ENCODE data around the gene DCUN1D3.
"Not testable (repeated sequence)": the region's sequence is repeated elsewhere in the genome, so short reads cannot be mapped to it uniquely, and the experiment has no call there.

The DCUN1D3 gene

GRCh38 chr16:20933589-20933988 lies 33.4 kb upstream of the DCUN1D3 start:
- TF ChIP-seq, protein P1, sequence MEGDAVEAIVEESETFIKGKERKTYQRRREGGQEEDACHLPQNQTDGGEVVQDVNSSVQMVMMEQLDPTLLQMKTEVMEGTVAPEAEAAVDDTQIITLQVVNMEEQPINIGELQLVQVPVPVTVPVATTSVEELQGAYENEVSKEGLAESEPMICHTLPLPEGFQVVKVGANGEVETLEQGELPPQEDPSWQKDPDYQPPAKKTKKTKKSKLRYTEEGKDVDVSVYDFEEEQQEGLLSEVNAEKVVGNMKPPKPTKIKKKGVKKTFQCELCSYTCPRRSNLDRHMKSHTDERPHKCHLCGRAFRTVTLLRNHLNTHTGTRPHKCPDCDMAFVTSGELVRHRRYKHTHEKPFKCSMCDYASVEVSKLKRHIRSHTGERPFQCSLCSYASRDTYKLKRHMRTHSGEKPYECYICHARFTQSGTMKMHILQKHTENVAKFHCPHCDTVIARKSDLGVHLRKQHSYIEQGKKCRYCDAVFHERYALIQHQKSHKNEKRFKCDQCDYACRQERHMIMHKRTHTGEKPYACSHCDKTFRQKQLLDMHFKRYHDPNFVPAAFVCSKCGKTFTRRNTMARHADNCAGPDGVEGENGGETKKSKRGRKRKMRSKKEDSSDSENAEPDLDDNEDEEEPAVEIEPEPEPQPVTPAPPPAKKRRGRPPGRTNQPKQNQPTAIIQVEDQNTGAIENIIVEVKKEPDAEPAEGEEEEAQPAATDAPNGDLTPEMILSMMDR (conservative IDR thresholded peaks at IDR 0.05; ENCODE audit: low read depth) = no peak
- ChIA-PET POLR2A (ENCODE audit: low non-redundant PET) (no interaction called here), CTCF (no interaction called here)
- H3K27ac ChIP-seq = no peak overlapping the region
- DNase-seq (ENCODE audit: low spot score) = no peak

DNA sequence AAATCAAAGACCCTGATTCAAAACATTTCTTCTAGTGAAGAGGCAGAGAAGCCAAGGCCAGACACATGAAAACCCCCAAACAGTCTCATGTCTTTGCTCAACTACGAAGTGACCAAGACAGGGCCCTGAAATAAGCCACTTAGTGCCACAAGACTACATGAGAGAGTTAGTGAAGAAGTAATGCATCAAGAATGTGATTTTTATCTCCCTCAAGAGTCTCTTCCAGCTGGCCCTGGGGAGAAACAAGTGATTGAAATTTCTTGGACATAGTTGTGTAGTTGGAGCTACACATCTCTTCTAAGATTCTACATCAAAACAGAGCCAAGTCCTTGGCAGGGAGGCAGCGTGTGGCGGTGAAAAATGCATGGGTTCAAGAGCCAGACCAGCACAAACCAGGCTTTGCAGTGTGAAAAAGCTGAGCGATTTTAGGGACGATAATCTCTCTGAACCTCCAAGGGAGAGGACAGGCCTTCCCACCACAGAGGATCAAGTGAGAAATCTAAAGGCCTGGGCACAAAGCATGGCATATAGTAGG lies 31.0 kb upstream of the DCUN1D3 start:
- no peak for DNase-seq (ENCODE audit: low spot score)
- CTCF ChIA-PET = no interaction called here
- TF ChIP-seq, protein P1 (conservative IDR thresholded peaks at IDR 0.05; ENCODE audit: low read depth) = no peak
- no peak overlapping the region for H3K27ac ChIP-seq
- POLR2A ChIA-PET (ENCODE audit: low non-redundant PET) = interaction anchor here (0.6 kb wide), 1 partner anchor 1784 kb away, joined by 4 read pairs; no protein-coding TSS in a partner anchor

GRCh38 chr16:20930365-20930690 lies 30.2 kb upstream of the DCUN1D3 start:
- H3K27ac ChIP-seq = no peak overlapping the region
- DNase-seq (ENCODE audit: low spot score) = no peak
- CTCF ChIA-PET = interaction anchor here (0.9 kb wide), 1 partner anchor 226 kb away, joined by 5 read pairs; no protein-coding TSS in a partner anchor
- TF ChIP-seq, protein P1 (conservative IDR thresholded peaks at IDR 0.05; ENCODE audit: low read depth) = no peak
- POLR2A ChIA-PET (ENCODE audit: low non-redundant PET) = no interaction called here

DNA sequence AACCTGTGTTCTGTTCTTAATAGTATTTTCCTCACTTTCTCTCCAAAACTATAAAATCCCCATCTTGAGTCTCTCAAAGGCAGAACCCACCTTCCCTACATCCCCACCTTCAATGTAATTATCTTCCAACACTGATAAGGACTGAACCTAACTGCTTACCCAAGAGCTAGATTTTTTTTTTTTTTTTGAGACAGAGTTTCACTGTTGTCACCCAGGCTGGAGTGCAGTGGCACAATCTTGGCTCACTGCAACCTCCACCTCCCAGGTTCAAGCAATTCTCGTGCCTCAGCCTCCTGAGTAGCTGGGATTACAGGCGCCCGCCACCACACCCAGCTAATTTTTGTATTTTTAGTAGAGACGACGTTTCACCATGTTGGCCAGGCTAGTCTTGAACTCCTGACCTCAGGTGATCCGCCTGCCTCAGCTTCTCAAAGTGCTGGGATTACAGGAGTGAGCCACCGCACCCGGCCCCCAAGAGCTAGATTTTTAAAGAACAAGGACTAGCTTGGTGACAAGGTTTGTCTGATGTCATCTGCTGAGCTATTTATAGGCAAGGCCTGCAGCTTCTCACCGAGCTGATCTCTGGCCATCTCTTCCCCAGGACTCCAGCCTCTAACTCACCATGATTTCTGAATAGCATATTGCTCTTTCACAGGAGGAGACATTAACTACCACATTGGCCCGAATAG lies 29.7 kb upstream of the DCUN1D3 start:
- POLR2A ChIA-PET (ENCODE audit: low non-redundant PET) = not testable (repeated sequence)

GRCh38 chr16:20928774-20929411 lies 28.7 kb upstream of the DCUN1D3 start:
- TF ChIP-seq, protein P1 (conservative IDR thresholded peaks at IDR 0.05; ENCODE audit: low read depth) = no peak
- DNase-seq (ENCODE audit: low spot score) = no peak
- H3K27ac ChIP-seq = no peak overlapping the region
- ChIA-PET POLR2A (ENCODE audit: low non-redundant PET) (no interaction called here), CTCF (interaction anchor here (0.6 kb wide), 1 partner anchor 628 kb away, joined by 4 read pairs; no protein-coding TSS in a partner anchor)

More for the DNA sequence above, 29.7 kb upstream of the DCUN1D3 start:
- H3K27ac ChIP-seq; DNase-seq (ENCODE audit: low spot score): not testable (repeated sequence)
- CTCF ChIA-PET = interaction anchor here (0.9 kb wide), 1 partner anchor 227 kb away, joined by 5 read pairs; no protein-coding TSS in a partner anchor

DNA sequence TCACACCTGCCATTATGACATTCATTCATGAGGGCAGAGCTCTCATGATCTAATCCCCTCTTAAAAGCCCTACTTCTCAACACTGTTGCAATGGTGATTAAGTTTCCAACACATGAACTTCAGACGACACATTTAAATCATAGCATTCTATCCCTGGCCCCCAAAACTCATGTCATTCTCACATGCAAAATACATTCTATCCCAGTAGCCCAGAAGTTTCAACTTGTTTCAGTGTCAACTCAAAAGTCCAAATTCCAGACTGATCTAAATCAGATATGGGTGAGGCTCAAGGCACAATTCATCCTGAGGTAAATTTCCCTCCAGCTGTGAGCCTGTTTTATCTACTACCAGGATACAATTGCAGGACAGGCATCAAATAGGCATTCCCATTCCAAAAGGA lies 25.6 kb upstream of the DCUN1D3 start:
- CTCF ChIA-PET = no interaction called here
- POLR2A ChIA-PET (ENCODE audit: low non-redundant PET) = no interaction called here
- TF ChIP-seq, protein P1 (conservative IDR thresholded peaks at IDR 0.05; ENCODE audit: low read depth) = no peak
- no peak for DNase-seq (ENCODE audit: low spot score)
- no peak overlapping the region for H3K27ac ChIP-seq

- TF ChIP-seq, protein P1 (conservative IDR thresholded peaks at IDR 0.05; ENCODE audit: low read depth) = no peak
- DNase-seq (ENCODE audit: low spot score) = no peak
- POLR2A ChIA-PET (ENCODE audit: low non-redundant PET) = no interaction called here
- H3K27ac ChIP-seq = no peak overlapping the region
- CTCF ChIA-PET = no interaction called here
Measured at GRCh38 chr16:20923876-20924275, 23.7 kb upstream of the DCUN1D3 start.

All from RWPE1 (cell line).